NT2/D1 (cell line): ENCODE results near the gene INSL3.

Source experiments
- DNase-seq: peaks from one replicate; pipeline ENCODE4 v3.0.0-alpha.2; 2011; ENCODE audit warnings: low read depth, low spot score
- H3K27me3 ChIP-seq: 2 replicates; pipeline ENCODE4 v1.6.0; 2011; ENCODE audit warnings: mild to moderate bottlenecking; ENCODE audit not compliant: insufficient read length, insufficient read depth
- H3K36me3 ChIP-seq: 2 replicates; pipeline ENCODE4 v1.6.1; 2011; ENCODE audit warnings: mild to moderate bottlenecking, low read length, mixed read lengths; ENCODE audit not compliant: insufficient read depth, insufficient read length
- H3K4me1 ChIP-seq: 2 replicates; pipeline ENCODE4 v1.5.1; 2011; ENCODE audit not compliant: insufficient read depth, insufficient read length
- H3K4me3 ChIP-seq: 2 replicates; pipeline ENCODE4 v1.5.1; 2011; ENCODE audit warnings: low read depth; ENCODE audit not compliant: insufficient read length
- H3K9ac ChIP-seq: 2 replicates; pipeline ENCODE4 v1.6.0; 2011; ENCODE audit warnings: low read depth; ENCODE audit not compliant: insufficient read length
- H3K9me3 ChIP-seq: 2 replicates; pipeline ENCODE4 v1.5.1; 2011; ENCODE audit warnings: mild to moderate bottlenecking, low read length; ENCODE audit not compliant: insufficient read depth
- SUZ12 ChIP-seq: IDR thresholded peaks from 2 replicates; pipeline ENCODE4 v1.6.1; 2011; ENCODE audit not compliant: insufficient read length, insufficient read depth; ENCODE audit errors: extremely low read depth
- YY1 ChIP-seq: IDR thresholded peaks from 2 replicates; pipeline ENCODE4 v1.6.1; 2011; ENCODE audit not compliant: insufficient read length, insufficient read depth
- ZNF274 ChIP-seq: IDR thresholded peaks from 2 replicates; pipeline ENCODE4 v1.6.1; 2011; ENCODE audit warnings: mild to moderate bottlenecking, low read depth, low read length

Gene INSL3

GRCh38 chr19:17821190-17821589 lies at the start of gene INSL3:
INSL3 (minus strand) TSS chr19:17821519; CDS start chr19:17821506, 13 bp downstream.
- DNase-seq = no peak
- TF ChIP-seq ZNF274 = no peak
- no peak for TF ChIP-seq SUZ12
- no peak for TF ChIP-seq YY1

GRCh38 chr19:17869114-17869608 lies 47.8 kb upstream of the INSL3 start:
- no peak overlapping the region for H3K9ac ChIP-seq
- TF ChIP-seq SUZ12 = no peak
- H3K27me3 ChIP-seq = peaks cover 35% of the 10 kb centered on the region
- peaks cover 9% of the 10 kb centered on the region for H3K36me3 ChIP-seq
- H3K4me1 ChIP-seq = peaks cover 14% of the 10 kb centered on the region
- H3K9me3 ChIP-seq = no peaks in the 10 kb centered on the region
- peak; percentile 85 for DNase-seq
- no peak overlapping the region for H3K4me3 ChIP-seq

More at GRCh38 chr19:17821190-17821589, at the start of gene INSL3:
- no peaks in the 10 kb centered on the region for H3K4me1 ChIP-seq
- H3K27me3 ChIP-seq = no peaks in the 10 kb centered on the region
- H3K36me3 ChIP-seq = no peaks in the 10 kb centered on the region
- no peaks in the 10 kb centered on the region for H3K9me3 ChIP-seq
- H3K9ac ChIP-seq = no peak within 1 kb of the TSS
- no peak within 1 kb of the TSS for H3K4me3 ChIP-seq

- no peak for DNase-seq
- no peaks in the 10 kb centered on the region for H3K9me3 ChIP-seq
- H3K4me1 ChIP-seq = peaks cover 18% of the 10 kb centered on the region
- H3K27me3 ChIP-seq = peaks cover 32% of the 10 kb centered on the region
- peaks cover 14% of the 10 kb centered on the region for H3K36me3 ChIP-seq
- H3K9ac ChIP-seq = peak overlapping the region; percentile 32
- H3K4me3 ChIP-seq = no peak overlapping the region
- TF ChIP-seq ZNF274 (no peak), SUZ12 (no peak), YY1 (no peak)
Observed at GRCh38 chr19:17868669-17869068, 47.4 kb upstream of the INSL3 start.

GRCh38 chr19:17866964-17867486 lies 45.7 kb upstream of the INSL3 start:
- Histone ChIP-seq H3K27me3 (peaks cover 19% of the 10 kb centered on the region), H3K9me3 (no peaks in the 10 kb centered on the region), H3K4me1 (peaks cover 19% of the 10 kb centered on the region), H3K4me3 (no peak overlapping the region), H3K36me3 (peaks cover 30% of the 10 kb centered on the region), H3K9ac (no peak overlapping the region)
- no peak for TF ChIP-seq ZNF274
- no peak for TF ChIP-seq SUZ12
- no peak for TF ChIP-seq YY1
- DNase-seq = no peak

- peaks cover 36% of the 10 kb centered on the region for H3K36me3 ChIP-seq
- H3K4me3 ChIP-seq = no peak overlapping the region
- H3K9ac ChIP-seq = no peak overlapping the region
- no peaks in the 10 kb centered on the region for H3K9me3 ChIP-seq
- peaks cover 13% of the 10 kb centered on the region for H3K27me3 ChIP-seq
- peaks cover 24% of the 10 kb centered on the region for H3K4me1 ChIP-seq
- TF ChIP-seq SUZ12 (no peak), YY1 (no peak), ZNF274 (no peak)
- no peak for DNase-seq
Observed at GRCh38 chr19:17866312-17866963, 45.1 kb upstream of the INSL3 start.

GRCh38 chr19:17865364-17866311 lies 44.3 kb upstream of the INSL3 start:
- H3K9me3 ChIP-seq = no peaks in the 10 kb centered on the region
- no peak for DNase-seq
- no peak overlapping the region for H3K4me3 ChIP-seq
- H3K36me3 ChIP-seq = peaks cover 44% of the 10 kb centered on the region
- peak overlapping the region; percentile 13 for H3K9ac ChIP-seq
- peaks cover 26% of the 10 kb centered on the region for H3K4me1 ChIP-seq
- peaks cover 5% of the 10 kb centered on the region for H3K27me3 ChIP-seq
- no peak for TF ChIP-seq SUZ12
- no peak for TF ChIP-seq YY1
